ENCODE data around the gene PPP2R2D. TPM values are rescaled to one million over a fixed set of nuclear protein-coding genes. Genes with fewer than 3 reads are reported as not detected.

Gene PPP2R2D
- total RNA-seq, 5 donors from 2014 or later (not counting 1 experiment from before 2014, with no cell fraction given) = 37.3 to 45.0 (median 43.0) TPM

- Mint-ChIP-seq H3K27me3 (peaks cover 12 to 14% of the 10 kb centered on the region in 2 donors), H3K27ac (no peak overlapping the region), H3K4me1 (no peaks in the 10 kb centered on the region), H3K36me3 (no peaks in the 10 kb centered on the region), H3K9me3 (no peaks in the 10 kb centered on the region), H3K4me3 (no peak overlapping the region)
- ChIA-PET CTCF (no interaction called here), POLR2A (no interaction called here)
- Histone ChIP-seq H3K4me1 (ENCODE audit: control insufficient read depth in 1 of 2, extremely low read depth in 1 of 2, insufficient read depth in 2 of 2, low read length in 2 of 2) (no peaks in the 10 kb centered on the region), H3K9me3 (no peaks in the 10 kb centered on the region), H3K27me3 (replicated peaks in 1 of 2; ENCODE audit: control insufficient read depth in 2 of 2, extremely low read depth in 1 of 2, insufficient read depth in 2 of 2, low read length in 1 of 2) (peaks cover 2 to 10% of the 10 kb centered on the region in 2 experiments), H3K27ac (ENCODE audit: low read length) (no peak overlapping the region), H3K4me3 (ENCODE audit: control insufficient read depth in 1 of 2, extremely low read depth in 1 of 2, low read length in 1 of 2) (no peak overlapping the region), H3K36me3 (ENCODE audit: control insufficient read depth in 2 of 2, extremely low read depth in 1 of 2, insufficient read depth in 1 of 2, low read length in 1 of 2) (no peaks in the 10 kb centered on the region)
- WGBS (ENCODE audit: insufficient coverage) = 78% methylated on average over 6 of the region's 10 CpGs
- DNase-seq = no peak
- no peak for ATAC-seq (replicated peaks in 1 of 4)
Observed at GRCh38 chr10:131866673-131867072, 34.1 kb upstream of the PPP2R2D start.

- H3K36me3 ChIP-seq (ENCODE audit: control insufficient read depth in 2 of 2, extremely low read depth in 1 of 2, insufficient read depth in 1 of 2, low read length in 1 of 2) = no peaks in the 10 kb centered on the region
- WGBS (ENCODE audit: insufficient coverage) = 81% methylated on average over 5 of the region's 10 CpGs
- H3K27me3 Mint-ChIP-seq = peaks cover 9% of the 10 kb centered on the region in 2 donors
Observed at GRCh38 chr10:131868436-131868835, 32.4 kb upstream of the PPP2R2D start.

GRCh38 chr10:131869344-131869743 lies 31.5 kb upstream of the PPP2R2D start:
- peaks cover 0 to 18% of the 10 kb centered on the region in 2 experiments for H3K27me3 ChIP-seq (replicated peaks in 1 of 2; ENCODE audit: control insufficient read depth in 2 of 2, extremely low read depth in 1 of 2, insufficient read depth in 2 of 2, low read length in 1 of 2)
- Mint-ChIP-seq H3K9me3 (no peaks in the 10 kb centered on the region), H3K36me3 (no peaks in the 10 kb centered on the region), H3K27me3 (peaks cover 11 to 14% of the 10 kb centered on the region in 2 donors), H3K4me3 (no peak overlapping the region), H3K27ac (no peak overlapping the region), H3K4me1 (peaks cover 0 to under 1% (median 0%) of the 10 kb centered on the region in 3 donors)
- ChIA-PET POLR2A (no interaction called here), CTCF (no interaction called here)
- no peaks in the 10 kb centered on the region for H3K36me3 ChIP-seq (ENCODE audit: control insufficient read depth in 2 of 2, extremely low read depth in 1 of 2, insufficient read depth in 1 of 2, low read length in 1 of 2)
- no peak overlapping the region for H3K4me3 ChIP-seq (ENCODE audit: control insufficient read depth in 1 of 2, extremely low read depth in 1 of 2, low read length in 1 of 2)
- no peak overlapping the region for H3K27ac ChIP-seq (ENCODE audit: low read length)
- 89% methylated on average over 3 of the region's 8 CpGs for WGBS (ENCODE audit: insufficient coverage)
- ATAC-seq (replicated peaks in 1 of 4) (no peak), DNase-seq (no peak)
- no peaks in the 10 kb centered on the region for H3K4me1 ChIP-seq (ENCODE audit: control insufficient read depth in 1 of 2, extremely low read depth in 1 of 2, insufficient read depth in 2 of 2, low read length in 2 of 2)
- no peaks in the 10 kb centered on the region for H3K9me3 ChIP-seq

More at GRCh38 chr10:131868436-131868835, 32.4 kb upstream of the PPP2R2D start:
- H3K27ac ChIP-seq (ENCODE audit: low read length) = no peak overlapping the region
- no peak overlapping the region for H3K4me3 ChIP-seq (ENCODE audit: control insufficient read depth in 1 of 2, extremely low read depth in 1 of 2, low read length in 1 of 2)
- no peaks in the 10 kb centered on the region for H3K4me1 Mint-ChIP-seq
- H3K9me3 Mint-ChIP-seq = no peaks in the 10 kb centered on the region
- H3K4me1 ChIP-seq (ENCODE audit: control insufficient read depth in 1 of 2, extremely low read depth in 1 of 2, insufficient read depth in 2 of 2, low read length in 2 of 2) = no peaks in the 10 kb centered on the region
- peaks cover 0 to 12% of the 10 kb centered on the region in 2 experiments for H3K27me3 ChIP-seq (replicated peaks in 1 of 2; ENCODE audit: control insufficient read depth in 2 of 2, extremely low read depth in 1 of 2, insufficient read depth in 2 of 2, low read length in 1 of 2)
- H3K4me3 Mint-ChIP-seq = no peak overlapping the region
- ChIA-PET POLR2A (no interaction called here), CTCF (no interaction called here)
- no peaks in the 10 kb centered on the region for H3K36me3 Mint-ChIP-seq
- H3K9me3 ChIP-seq = no peaks in the 10 kb centered on the region
- no peak for ATAC-seq (replicated peaks in 1 of 4)
- no peak overlapping the region for H3K27ac Mint-ChIP-seq
- DNase-seq = no peak

GRCh38 chr10:131870411-131870810 lies 30.4 kb upstream of the PPP2R2D start:
- ChIA-PET POLR2A (interaction anchor here in 1 of 2 donors (0.6 kb wide), 1 partner anchor 1906 kb away, joined by 3 read pairs; the partner anchor contains the start of gene EBF3), CTCF (interaction anchor here (0.7 kb wide), 2 partner anchors 30 to 35 kb away, joined by 3 to 4 read pairs; no protein-coding TSS in a partner anchor)

GRCh38 chr10:131870831-131871672 lies 29.8 kb upstream of the PPP2R2D start:
- Mint-ChIP-seq H3K9me3 (no peaks in the 10 kb centered on the region), H3K4me1 (peaks cover 4 to 6% (median 5%) of the 10 kb centered on the region in 3 donors), H3K27ac (no peak overlapping the region), H3K27me3 (peaks cover 15 to 21% of the 10 kb centered on the region in 2 donors), H3K4me3 (no peak overlapping the region), H3K36me3 (no peaks in the 10 kb centered on the region)
- H3K27me3 ChIP-seq (replicated peaks in 1 of 2; ENCODE audit: control insufficient read depth in 2 of 2, extremely low read depth in 1 of 2, insufficient read depth in 2 of 2, low read length in 1 of 2) = peaks cover 0 to 29% of the 10 kb centered on the region in 2 experiments
- H3K27ac ChIP-seq (ENCODE audit: low read length) = no peak overlapping the region
- no peaks in the 10 kb centered on the region for H3K36me3 ChIP-seq (ENCODE audit: control insufficient read depth in 2 of 2, extremely low read depth in 1 of 2, insufficient read depth in 1 of 2, low read length in 1 of 2)
- ChIA-PET CTCF (interaction anchor here in 1 of 2 donors (0.6 to 0.7 kb wide), 2 partner anchors 16 to 29 kb away, joined by 3 read pairs; no protein-coding TSS in a partner anchor), POLR2A (interaction anchor here in 1 of 2 donors (0.6 kb wide), 1 partner anchor 1907 kb away, joined by 3 read pairs; the partner anchor contains the start of gene EBF3)
- no peaks in the 10 kb centered on the region for H3K9me3 ChIP-seq
- WGBS (ENCODE audit: insufficient coverage) = 72% methylated on average over 9 of the region's 15 CpGs
- no peak for ATAC-seq (replicated peaks in 1 of 4)
- H3K4me3 ChIP-seq (ENCODE audit: control insufficient read depth in 1 of 2, extremely low read depth in 1 of 2, low read length in 1 of 2) = no peak overlapping the region
- DNase-seq = no peak
- H3K4me1 ChIP-seq (ENCODE audit: control insufficient read depth in 1 of 2, extremely low read depth in 1 of 2, insufficient read depth in 2 of 2, low read length in 2 of 2) = peaks cover 0 to 6% of the 10 kb centered on the region in 2 experiments

More at GRCh38 chr10:131870411-131870810, 30.4 kb upstream of the PPP2R2D start:
- Histone ChIP-seq H3K36me3 (ENCODE audit: control insufficient read depth in 2 of 2, extremely low read depth in 1 of 2, insufficient read depth in 1 of 2, low read length in 1 of 2) (no peaks in the 10 kb centered on the region), H3K4me1 (ENCODE audit: control insufficient read depth in 1 of 2, extremely low read depth in 1 of 2, insufficient read depth in 2 of 2, low read length in 2 of 2) (peaks cover 0 to 6% of the 10 kb centered on the region in 2 experiments), H3K9me3 (no peaks in the 10 kb centered on the region), H3K27ac (ENCODE audit: low read length) (no peak overlapping the region), H3K27me3 (replicated peaks in 1 of 2; ENCODE audit: control insufficient read depth in 2 of 2, extremely low read depth in 1 of 2, insufficient read depth in 2 of 2, low read length in 1 of 2) (peaks cover 0 to 22% of the 10 kb centered on the region in 2 experiments), H3K4me3 (ENCODE audit: control insufficient read depth in 1 of 2, extremely low read depth in 1 of 2, low read length in 1 of 2) (no peak overlapping the region)
- H3K27ac Mint-ChIP-seq = no peak overlapping the region
- DNase-seq = no peak
- peaks cover 4 to 6% (median 5%) of the 10 kb centered on the region in 3 donors for H3K4me1 Mint-ChIP-seq
- no peaks in the 10 kb centered on the region for H3K36me3 Mint-ChIP-seq
- no peak for ATAC-seq (replicated peaks in 1 of 4)
- no peaks in the 10 kb centered on the region for H3K9me3 Mint-ChIP-seq
- H3K4me3 Mint-ChIP-seq = no peak overlapping the region
- peaks cover 16 to 19% of the 10 kb centered on the region in 2 donors for H3K27me3 Mint-ChIP-seq
- 89% methylated on average over 6 of the region's 8 CpGs for WGBS (ENCODE audit: insufficient coverage)

- no peak overlapping the region for H3K27ac Mint-ChIP-seq
- Histone ChIP-seq H3K27ac (ENCODE audit: low read length) (no peak overlapping the region), H3K27me3 (replicated peaks in 1 of 2; ENCODE audit: control insufficient read depth in 2 of 2, extremely low read depth in 1 of 2, insufficient read depth in 2 of 2, low read length in 1 of 2) (peaks cover 0 to 34% of the 10 kb centered on the region in 2 experiments), H3K4me1 (ENCODE audit: control insufficient read depth in 1 of 2, extremely low read depth in 1 of 2, insufficient read depth in 2 of 2, low read length in 2 of 2) (peaks cover 0 to 6% of the 10 kb centered on the region in 2 experiments), H3K4me3 (ENCODE audit: control insufficient read depth in 1 of 2, extremely low read depth in 1 of 2, low read length in 1 of 2) (no peak overlapping the region), H3K36me3 (ENCODE audit: control insufficient read depth in 2 of 2, extremely low read depth in 1 of 2, insufficient read depth in 1 of 2, low read length in 1 of 2) (no peaks in the 10 kb centered on the region), H3K9me3 (no peaks in the 10 kb centered on the region)
- H3K9me3 Mint-ChIP-seq = no peaks in the 10 kb centered on the region
- peaks cover 4 to 6% (median 5%) of the 10 kb centered on the region in 3 donors for H3K4me1 Mint-ChIP-seq
- H3K36me3 Mint-ChIP-seq = no peaks in the 10 kb centered on the region
- CTCF ChIA-PET = no interaction called here
- WGBS (ENCODE audit: insufficient coverage) = 80% methylated on average over 8 of the region's 8 CpGs
- DNase-seq = no peak
- ATAC-seq (replicated peaks in 1 of 4) = no peak
- POLR2A ChIA-PET = no interaction called here
- peaks cover 21 to 25% of the 10 kb centered on the region in 2 donors for H3K27me3 Mint-ChIP-seq
- no peak overlapping the region for H3K4me3 Mint-ChIP-seq
Observed at GRCh38 chr10:131871673-131872005, 29.2 kb upstream of the PPP2R2D start.

All from T-cell (primary cell).